Endodermal cell (in vitro differentiated cells): ENCODE results near the gene COMMD1. TPM values are rescaled to one million over a fixed set of nuclear protein-coding genes. Genes with fewer than 3 reads are reported as not detected.
A peak's percentile ranks its signal among the peaks of the same experiment; 100 is the strongest.

Source experiments
- DNase-seq: peaks from one replicate; pipeline ENCODE4 v3.0.0-alpha.2; 2017
- H3K27ac ChIP-seq: 2 replicates; pipeline ENCODE4 v1.5.1; 2013; ENCODE audit warnings: mild to moderate bottlenecking, low read depth, low read length, moderate library complexity
- H3K27me3 ChIP-seq: 2 replicates; pipeline ENCODE4 v1.6.1; 2013; ENCODE audit warnings: mild to moderate bottlenecking, low read length, moderate library complexity; ENCODE audit not compliant: insufficient read depth, control insufficient read depth, poor library complexity, severe bottlenecking
- H3K36me3 ChIP-seq: 2 replicates; pipeline ENCODE4 v1.7.0; 2013; ENCODE audit warnings: mild to moderate bottlenecking, low read length, moderate library complexity; ENCODE audit not compliant: control insufficient read depth, insufficient read depth
- H3K4me1 ChIP-seq: one replicate; pipeline ENCODE4 v1.7.0; 2013; ENCODE audit warnings: low read length; ENCODE audit not compliant: control insufficient read depth, insufficient read depth
- H3K4me3 ChIP-seq: 2 replicates; pipeline ENCODE4 v1.5.1; 2013; ENCODE audit warnings: mild to moderate bottlenecking, low read length, moderate library complexity
- H3K9ac ChIP-seq: 2 replicates; pipeline ENCODE4 v1.6.1; 2013; ENCODE audit warnings: mild to moderate bottlenecking, low read length, moderate library complexity; ENCODE audit not compliant: poor library complexity, severe bottlenecking; ENCODE audit errors: extremely low read depth
- H3K9me3 ChIP-seq: 2 replicates; pipeline ENCODE4 v1.6.1; 2013; ENCODE audit warnings: mild to moderate bottlenecking, low read length, moderate library complexity; ENCODE audit not compliant: control insufficient read depth
- H3K27ac Mint-ChIP-seq: 2 replicates; pipeline ENCODE4 v1.8.0; 2020; ENCODE audit warnings: mixed read lengths
- H3K27me3 Mint-ChIP-seq: 2 replicates; pipeline ENCODE4 v1.8.0; 2021; ENCODE audit warnings: mild to moderate bottlenecking, mixed read lengths; ENCODE audit not compliant: insufficient read depth
- H3K36me3 Mint-ChIP-seq: 2 replicates; pipeline ENCODE4 v1.8.0; 2020; ENCODE audit warnings: low read depth, mixed read lengths
- H3K4me1 Mint-ChIP-seq: 2 replicates; pipeline ENCODE4 v1.8.0; 2020; ENCODE audit warnings: mixed read lengths
- H3K4me3 Mint-ChIP-seq: 2 replicates; pipeline ENCODE4 v1.8.0; 2020; ENCODE audit warnings: mild to moderate bottlenecking, moderate library complexity, mixed read lengths
- H3K9me3 Mint-ChIP-seq: 2 replicates; pipeline ENCODE4 v1.8.0; 2020; ENCODE audit warnings: mild to moderate bottlenecking, mixed read lengths
- WGBS, 2 experiments: methylation state at CpG; one replicate each; pipeline versions ENCODE4 v1.1.5 to v1.1.7; 2013; ENCODE audit warnings: missing lambda C conversion rate in 2 of 2, mixed read lengths in 1 of 2; ENCODE audit not compliant: insufficient coverage in 1 of 2, insufficient read length in 1 of 2; 5-methylcytosine and 5-hydroxymethylcytosine counted together
- total RNA-seq, 2 donors: library from RNA; stranded (reverse); fragmentation: NEBNext Ultra II Directional in 1 of 2; extraction: Animal tissue kit (Norgen Biotek cat#: 25700) in 1 of 2; gene quantifications; 2 replicates in 1 of 2; 3 replicates in 1 of 2; pipeline ENCODE4 v1.2.1, GENCODE V29; 2021
- TF ChIP-seq, protein P1 (sequence below): fragments of 200-600 bp; sonication (generic); conservative IDR thresholded peaks from 2 replicates; pipeline ENCODE4 v1.5.0; 2021; ENCODE audit warnings: antibody characterized with exemption, mild to moderate bottlenecking

The COMMD1 gene
- total RNA-seq, 2 donors from 2014 or later, result 27.8 to 28.4 TPM

DNA sequence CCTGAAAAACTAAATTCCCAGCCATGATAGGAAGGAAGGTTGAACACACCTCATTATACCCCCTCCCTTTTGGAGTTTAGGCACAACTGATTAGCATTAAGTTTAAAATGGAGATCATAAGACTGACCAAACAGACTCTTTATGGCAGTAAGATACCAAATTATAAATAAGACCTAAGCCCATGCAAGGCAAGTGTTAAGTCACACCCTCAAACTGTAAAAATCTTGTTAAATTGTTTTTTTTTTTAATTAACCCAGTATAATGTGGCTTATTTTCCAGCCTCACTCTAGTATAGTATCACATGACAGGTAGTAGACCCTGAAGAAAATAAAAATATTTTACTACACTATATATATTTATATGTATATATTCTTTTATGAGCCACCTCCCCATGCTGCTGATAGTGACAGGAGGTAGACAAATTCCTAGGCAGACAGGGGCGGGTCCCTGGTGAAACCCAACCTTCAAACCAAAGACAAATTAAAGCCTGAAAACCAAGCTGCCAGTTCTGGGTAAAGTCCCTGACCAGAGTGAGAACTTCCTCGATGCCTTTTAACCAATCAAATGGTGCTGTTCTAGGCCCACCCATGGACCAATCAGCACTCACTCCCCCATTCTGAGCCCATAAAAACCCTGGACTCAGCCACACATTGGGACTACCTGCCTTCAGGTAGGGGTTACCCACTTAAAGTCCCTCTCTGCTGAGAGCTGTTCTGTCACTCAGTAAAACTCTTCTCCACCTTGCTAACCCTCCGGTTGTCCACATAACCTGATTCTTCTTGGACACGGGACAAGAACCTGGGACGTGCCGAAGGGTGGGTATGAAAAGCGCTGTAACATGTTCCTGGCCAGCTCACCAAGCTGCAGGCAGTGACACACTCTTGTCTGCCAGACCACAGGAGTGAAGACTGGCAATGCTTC lies 166.5 kb downstream of the COMMD1 start:
- no peaks in the 10 kb centered on the region for H3K27me3 ChIP-seq
- 90 to 94% methylated on average over 7 of the region's 7 CpGs for WGBS, 2 experiments
- Mint-ChIP-seq H3K27me3 (no peaks in the 10 kb centered on the region), H3K36me3 (peaks cover 4% of the 10 kb centered on the region), H3K9me3 (peaks cover 19% of the 10 kb centered on the region), H3K4me3 (no peak overlapping the region), H3K27ac (no peak overlapping the region), H3K4me1 (peaks cover 15% of the 10 kb centered on the region)
- no peak for DNase-seq
- peaks cover 17% of the 10 kb centered on the region for H3K9me3 ChIP-seq
- no peak overlapping the region for H3K27ac ChIP-seq
- H3K4me3 ChIP-seq, result no peak overlapping the region
- no peaks in the 10 kb centered on the region for H3K4me1 ChIP-seq
- H3K9ac ChIP-seq, result no peak overlapping the region
- H3K36me3 ChIP-seq, result no peaks in the 10 kb centered on the region
- TF ChIP-seq, protein P1, sequence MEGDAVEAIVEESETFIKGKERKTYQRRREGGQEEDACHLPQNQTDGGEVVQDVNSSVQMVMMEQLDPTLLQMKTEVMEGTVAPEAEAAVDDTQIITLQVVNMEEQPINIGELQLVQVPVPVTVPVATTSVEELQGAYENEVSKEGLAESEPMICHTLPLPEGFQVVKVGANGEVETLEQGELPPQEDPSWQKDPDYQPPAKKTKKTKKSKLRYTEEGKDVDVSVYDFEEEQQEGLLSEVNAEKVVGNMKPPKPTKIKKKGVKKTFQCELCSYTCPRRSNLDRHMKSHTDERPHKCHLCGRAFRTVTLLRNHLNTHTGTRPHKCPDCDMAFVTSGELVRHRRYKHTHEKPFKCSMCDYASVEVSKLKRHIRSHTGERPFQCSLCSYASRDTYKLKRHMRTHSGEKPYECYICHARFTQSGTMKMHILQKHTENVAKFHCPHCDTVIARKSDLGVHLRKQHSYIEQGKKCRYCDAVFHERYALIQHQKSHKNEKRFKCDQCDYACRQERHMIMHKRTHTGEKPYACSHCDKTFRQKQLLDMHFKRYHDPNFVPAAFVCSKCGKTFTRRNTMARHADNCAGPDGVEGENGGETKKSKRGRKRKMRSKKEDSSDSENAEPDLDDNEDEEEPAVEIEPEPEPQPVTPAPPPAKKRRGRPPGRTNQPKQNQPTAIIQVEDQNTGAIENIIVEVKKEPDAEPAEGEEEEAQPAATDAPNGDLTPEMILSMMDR, result no peak

DNA sequence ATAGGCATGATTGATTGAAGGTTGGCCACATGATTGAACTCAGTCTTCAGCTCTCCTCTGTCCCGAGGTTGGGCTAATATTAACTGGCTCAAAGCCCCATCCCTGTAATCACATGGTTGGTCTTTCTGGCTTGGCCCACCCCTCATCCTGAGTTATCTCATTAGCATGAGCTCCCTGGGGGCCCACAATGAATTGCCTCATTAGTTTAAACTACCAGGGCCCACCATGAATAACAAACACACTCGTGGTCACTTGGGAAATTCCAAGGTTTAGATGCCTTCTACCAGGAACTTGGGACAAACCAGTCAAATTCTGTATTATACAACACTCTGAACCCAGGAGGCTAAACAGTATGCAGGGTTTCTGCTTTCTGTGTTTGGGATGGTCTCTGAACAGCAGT lies 168.8 kb downstream of the COMMD1 start:
- H3K27me3 ChIP-seq, result no peaks in the 10 kb centered on the region
- Mint-ChIP-seq H3K4me1 (peaks cover 17% of the 10 kb centered on the region), H3K9me3 (peaks cover 19% of the 10 kb centered on the region), H3K27ac (no peak overlapping the region), H3K27me3 (no peaks in the 10 kb centered on the region), H3K36me3 (peaks cover 4% of the 10 kb centered on the region), H3K4me3 (no peak overlapping the region)
- peak; percentile 64 for DNase-seq
- TF ChIP-seq, protein P1, result no peak
- peaks cover 17% of the 10 kb centered on the region for H3K9me3 ChIP-seq
- 60 to 75% methylated on average over 2 of the region's 2 CpGs for WGBS, 2 experiments
- no peaks in the 10 kb centered on the region for H3K4me1 ChIP-seq
- H3K27ac ChIP-seq, result no peak overlapping the region
- no peaks in the 10 kb centered on the region for H3K36me3 ChIP-seq
- no peak overlapping the region for H3K9ac ChIP-seq
- no peak overlapping the region for H3K4me3 ChIP-seq

DNA sequence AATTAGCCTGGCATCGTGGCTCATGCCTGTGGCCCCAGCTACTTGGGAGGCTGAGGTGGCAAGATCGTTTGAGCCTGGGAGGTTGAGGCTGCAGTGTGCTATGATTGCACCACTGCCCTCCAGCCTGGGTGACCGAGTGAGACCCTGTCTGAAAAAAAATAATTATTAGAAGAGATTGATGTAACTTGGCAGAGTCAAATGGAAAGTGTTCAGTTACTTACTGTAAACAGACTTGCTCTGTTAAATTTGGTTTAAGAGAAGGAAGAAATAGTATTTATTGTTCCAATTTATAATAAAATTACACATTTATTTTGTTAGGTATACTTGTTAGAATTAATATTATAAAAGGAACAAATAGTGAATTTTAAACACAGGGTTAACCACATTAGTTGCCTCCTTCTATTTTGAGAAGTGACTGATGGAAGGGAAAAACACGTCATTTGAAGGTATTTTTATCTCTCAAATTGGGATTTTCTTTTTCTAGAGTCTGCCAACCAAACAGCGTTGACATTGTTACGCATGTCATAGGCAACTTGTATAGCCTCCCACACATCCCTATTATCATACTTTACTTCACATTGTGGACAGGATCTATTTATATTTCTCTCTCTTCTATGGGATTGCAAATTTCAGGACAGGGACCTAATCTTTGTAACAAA lies 171.6 kb downstream of the COMMD1 start:
- Histone ChIP-seq H3K9ac (no peak overlapping the region), H3K27me3 (no peaks in the 10 kb centered on the region), H3K36me3 (no peaks in the 10 kb centered on the region), H3K27ac (no peak overlapping the region), H3K9me3 (peaks cover 11% of the 10 kb centered on the region), H3K4me3 (no peak overlapping the region), H3K4me1 (no peaks in the 10 kb centered on the region)
- H3K27me3 Mint-ChIP-seq, result no peaks in the 10 kb centered on the region
- H3K9me3 Mint-ChIP-seq, result peaks cover 12% of the 10 kb centered on the region
- H3K36me3 Mint-ChIP-seq, result peaks cover 4% of the 10 kb centered on the region
- 92 to 98% methylated on average over 5 to 6 of the region's 6 CpGs for WGBS, 2 experiments
- no peak overlapping the region for H3K27ac Mint-ChIP-seq
- H3K4me1 Mint-ChIP-seq, result peaks cover 17% of the 10 kb centered on the region
- H3K4me3 Mint-ChIP-seq, result no peak overlapping the region
- no peak for DNase-seq
- TF ChIP-seq, protein P1, result no peak
